ENCODE measurements around the gene PLXDC1. TPM values are rescaled to one million over a fixed set of nuclear protein-coding genes. Genes with fewer than 3 reads are reported as not detected.
"Not testable (repeated sequence)": the region's sequence is repeated elsewhere in the genome, so short reads cannot be mapped to it uniquely, and the experiment has no call there.

PLXDC1 gene
- total RNA-seq, 1 experiment from 2014 or later, result not detected

DNA sequence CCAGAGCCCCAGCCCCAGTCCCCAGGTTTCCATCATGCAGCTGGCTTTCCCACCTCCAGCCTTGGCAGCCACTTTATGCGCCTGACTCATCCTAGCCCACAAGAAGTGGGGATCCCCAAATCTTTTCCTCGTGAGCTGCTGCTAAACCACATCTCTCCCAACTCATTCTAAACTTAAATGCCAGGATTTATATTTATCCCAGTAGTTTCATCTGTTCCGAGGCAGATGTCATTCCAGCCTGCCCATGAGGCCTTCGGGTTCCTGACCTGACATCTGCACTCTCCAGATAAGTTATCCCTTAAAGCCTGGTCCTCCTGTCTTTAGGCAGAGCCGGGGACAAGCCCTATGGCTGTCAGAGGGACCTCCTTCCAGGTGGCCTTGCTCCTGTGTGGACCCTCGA lies 16.6 kb downstream of the PLXDC1 start:
- H3K9me2 ChIP-seq (replicated peaks; ENCODE audit: insufficient read depth, low read length), result no peaks in the 10 kb centered on the region
- H3K9ac ChIP-seq (ENCODE audit: low read length), result no peak overlapping the region
- no peaks in the 10 kb centered on the region for H3K36me3 ChIP-seq (ENCODE audit: insufficient read depth, low read length)
- no peak overlapping the region for H3K4me2 ChIP-seq (ENCODE audit: low read depth, low read length, poor library complexity, severe bottlenecking)
- no peak overlapping the region for H3K27ac ChIP-seq (ENCODE audit: low read length)
- H3K4me3 ChIP-seq (ENCODE audit: low read length), result no peak overlapping the region
- DNase-seq, result no peak
- no peaks in the 10 kb centered on the region for H3K9me3 ChIP-seq (ENCODE audit: low read length)
- peaks cover 34% of the 10 kb centered on the region for H3K4me1 ChIP-seq (ENCODE audit: low read length)
- H2AFZ ChIP-seq (ENCODE audit: low read length), result no peak overlapping the region
- no peaks in the 10 kb centered on the region for H3K79me2 ChIP-seq (ENCODE audit: low read length)
- no peaks in the 10 kb centered on the region for H3K27me3 ChIP-seq (ENCODE audit: low read length)
- no peaks in the 10 kb centered on the region for H4K20me1 ChIP-seq (ENCODE audit: insufficient read depth, low read depth, low read length)

DNA sequence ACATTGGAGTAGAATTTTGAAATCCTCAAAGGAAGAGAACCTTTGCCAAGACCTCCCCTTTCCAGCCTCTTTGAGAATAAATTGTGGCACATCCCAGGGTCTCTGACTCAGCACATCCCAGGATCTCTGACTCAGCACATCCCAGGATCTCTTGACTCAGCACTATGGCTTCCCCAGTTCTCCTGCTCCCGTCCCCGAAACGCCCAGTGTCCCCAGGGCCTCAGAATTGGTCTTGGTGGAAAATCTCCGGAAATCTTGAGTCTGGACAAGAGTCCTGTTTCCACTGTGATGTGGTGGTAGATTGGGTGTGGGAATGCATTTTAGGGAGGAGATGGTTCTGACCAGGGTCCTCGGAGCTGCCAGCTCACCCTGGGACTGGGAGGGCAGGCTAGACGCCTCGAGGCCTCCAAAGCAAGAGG lies 19.2 kb downstream of the PLXDC1 start:
- H3K27me3 ChIP-seq (ENCODE audit: low read length), result no peaks in the 10 kb centered on the region
- H3K79me2 ChIP-seq (ENCODE audit: low read length), result no peaks in the 10 kb centered on the region
- H3K4me1 ChIP-seq (ENCODE audit: low read length), result peaks cover 7% of the 10 kb centered on the region
- no peak overlapping the region for H3K27ac ChIP-seq (ENCODE audit: low read length)
- H3K36me3 ChIP-seq (ENCODE audit: insufficient read depth, low read length), result no peaks in the 10 kb centered on the region
- H3K4me2 ChIP-seq (ENCODE audit: low read depth, low read length, poor library complexity, severe bottlenecking), result no peak overlapping the region
- no peak for DNase-seq
- H2AFZ ChIP-seq (ENCODE audit: low read length), result no peak overlapping the region
- H3K9me2 ChIP-seq (replicated peaks; ENCODE audit: insufficient read depth, low read length), result no peaks in the 10 kb centered on the region
- no peak overlapping the region for H3K4me3 ChIP-seq (ENCODE audit: low read length)
- H4K20me1 ChIP-seq (ENCODE audit: insufficient read depth, low read depth, low read length), result no peaks in the 10 kb centered on the region
- no peaks in the 10 kb centered on the region for H3K9me3 ChIP-seq (ENCODE audit: low read length)
- H3K9ac ChIP-seq (ENCODE audit: low read length), result no peak overlapping the region

DNA sequence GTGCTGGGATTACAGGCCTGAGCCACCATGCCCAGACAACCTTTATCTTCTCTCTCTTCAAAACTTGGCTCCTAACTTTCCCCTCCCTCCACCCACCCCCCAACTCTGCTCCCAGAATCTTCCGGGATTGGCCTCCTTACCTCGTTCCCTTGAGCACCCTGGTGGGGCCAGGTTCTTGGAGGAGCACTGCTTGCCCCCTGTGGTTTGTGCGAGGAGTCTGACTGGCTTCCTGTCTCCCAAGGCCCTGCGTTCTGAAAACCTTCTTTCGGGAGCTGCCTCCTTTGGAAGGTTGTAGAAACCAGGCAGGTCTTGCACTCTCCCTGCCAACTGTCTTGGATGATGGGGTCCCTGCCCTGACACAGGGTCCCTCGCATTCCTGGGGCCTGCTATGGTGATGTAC lies 19.8 kb downstream of the PLXDC1 start:
- Histone ChIP-seq H3K4me1 (ENCODE audit: low read length) (peaks cover 1% of the 10 kb centered on the region; the same call in 1 of the 2 replicates), H3K27me3 (ENCODE audit: low read length) (no peaks in the 10 kb centered on the region), H3K9me2 (replicated peaks; ENCODE audit: insufficient read depth, low read length) (no peaks in the 10 kb centered on the region), H3K4me2 (ENCODE audit: low read depth, low read length, poor library complexity, severe bottlenecking) (no peak overlapping the region), H3K9me3 (ENCODE audit: low read length) (no peaks in the 10 kb centered on the region), H3K9ac (ENCODE audit: low read length) (no peak overlapping the region), H3K4me3 (ENCODE audit: low read length) (no peak overlapping the region), H3K36me3 (ENCODE audit: insufficient read depth, low read length) (no peaks in the 10 kb centered on the region), H4K20me1 (ENCODE audit: insufficient read depth, low read depth, low read length) (no peaks in the 10 kb centered on the region), H3K79me2 (ENCODE audit: low read length) (no peaks in the 10 kb centered on the region), H2AFZ (ENCODE audit: low read length) (no peak overlapping the region), H3K27ac (ENCODE audit: low read length) (no peak overlapping the region)
- DNase-seq, result no peak

DNA sequence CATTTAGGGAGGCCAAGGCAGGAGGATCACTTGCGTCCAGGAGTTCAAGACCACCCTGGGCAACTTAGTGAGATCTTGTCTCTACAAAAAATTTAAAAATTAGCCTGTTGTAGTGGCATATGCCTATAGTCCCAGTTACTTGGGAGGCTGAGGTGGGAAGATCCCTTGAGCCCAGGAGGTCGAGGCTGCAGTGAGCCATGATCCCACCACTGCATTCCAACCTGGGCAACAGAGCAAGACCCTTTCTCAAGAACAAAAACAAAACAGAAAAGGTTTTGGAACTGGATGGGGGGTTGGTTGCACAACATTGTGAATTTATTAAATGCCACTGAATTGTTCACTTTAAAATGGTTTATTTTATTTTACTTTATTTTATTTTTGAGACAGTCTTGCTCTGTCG lies 21.2 kb downstream of the PLXDC1 start:
- Histone ChIP-seq H4K20me1 (ENCODE audit: insufficient read depth, low read depth, low read length) (no peaks in the 10 kb centered on the region), H3K9me2 (replicated peaks; ENCODE audit: insufficient read depth, low read length) (no peaks in the 10 kb centered on the region), H3K4me1 (ENCODE audit: low read length) (no peaks in the 10 kb centered on the region), H3K9me3 (ENCODE audit: low read length) (no peaks in the 10 kb centered on the region), H3K79me2 (ENCODE audit: low read length) (no peaks in the 10 kb centered on the region), H2AFZ (ENCODE audit: low read length) (no peak overlapping the region), H3K27me3 (ENCODE audit: low read length) (no peaks in the 10 kb centered on the region), H3K4me3 (ENCODE audit: low read length) (no peak overlapping the region), H3K4me2 (ENCODE audit: low read depth, low read length, poor library complexity, severe bottlenecking) (no peak overlapping the region), H3K36me3 (ENCODE audit: insufficient read depth, low read length) (no peaks in the 10 kb centered on the region), H3K9ac (ENCODE audit: low read length) (no peak overlapping the region), H3K27ac (ENCODE audit: low read length) (no peak overlapping the region)
- no peak for DNase-seq

DNA sequence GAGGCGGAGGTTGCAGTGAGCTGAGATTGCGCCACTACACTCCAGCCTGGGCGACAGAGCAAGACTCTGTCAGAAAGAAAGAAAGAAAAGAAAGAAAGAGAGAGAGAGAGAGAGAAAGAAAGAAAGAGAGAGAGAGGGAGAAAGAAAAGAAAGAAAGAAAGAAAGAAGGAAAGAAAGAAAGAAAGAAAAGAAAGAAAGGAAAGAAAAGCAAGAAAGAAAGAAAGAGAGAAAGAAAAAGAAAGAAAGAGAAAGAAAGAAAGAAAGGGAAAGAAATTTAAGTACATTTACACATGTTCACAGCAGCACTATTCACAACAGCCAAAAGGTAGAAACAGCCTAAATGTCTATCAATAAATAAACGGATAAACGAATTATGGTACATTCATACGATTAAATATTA lies 21.9 kb downstream of the PLXDC1 start:
- H3K79me2 ChIP-seq (ENCODE audit: low read length); DNase-seq; H2AFZ ChIP-seq (ENCODE audit: low read length); H3K9me2 ChIP-seq (replicated peaks; ENCODE audit: insufficient read depth, low read length); H3K4me2 ChIP-seq (ENCODE audit: low read depth, low read length, poor library complexity, severe bottlenecking); H3K27ac ChIP-seq (ENCODE audit: low read length); H3K4me1 ChIP-seq (ENCODE audit: low read length); H3K4me3 ChIP-seq (ENCODE audit: low read length); H4K20me1 ChIP-seq (ENCODE audit: insufficient read depth, low read depth, low read length); H3K9ac ChIP-seq (ENCODE audit: low read length); H3K36me3 ChIP-seq (ENCODE audit: insufficient read depth, low read length); H3K9me3 ChIP-seq (ENCODE audit: low read length); H3K27me3 ChIP-seq (ENCODE audit: low read length): not testable (repeated sequence)

DNA sequence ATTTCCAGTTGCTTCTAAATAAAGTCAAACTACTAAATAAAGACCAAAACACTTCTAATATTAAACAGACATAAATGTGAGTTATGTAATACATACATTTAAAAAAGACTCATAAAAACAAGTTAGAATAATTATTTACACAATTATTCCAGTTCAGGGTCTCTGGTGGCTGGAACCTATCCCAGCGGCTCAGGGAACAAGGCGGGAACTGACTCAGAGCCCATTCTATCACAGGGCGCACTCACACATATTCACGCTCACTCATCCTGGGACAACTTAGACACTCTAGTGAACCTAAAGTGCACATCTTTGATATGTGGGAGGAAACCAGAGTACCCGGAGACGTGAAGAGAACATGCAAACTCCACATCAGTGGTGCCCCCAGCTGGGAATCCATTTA lies 25.0 kb downstream of the PLXDC1 start:
- no peaks in the 10 kb centered on the region for H4K20me1 ChIP-seq (ENCODE audit: insufficient read depth, low read depth, low read length)
- no peak for DNase-seq

DNA sequence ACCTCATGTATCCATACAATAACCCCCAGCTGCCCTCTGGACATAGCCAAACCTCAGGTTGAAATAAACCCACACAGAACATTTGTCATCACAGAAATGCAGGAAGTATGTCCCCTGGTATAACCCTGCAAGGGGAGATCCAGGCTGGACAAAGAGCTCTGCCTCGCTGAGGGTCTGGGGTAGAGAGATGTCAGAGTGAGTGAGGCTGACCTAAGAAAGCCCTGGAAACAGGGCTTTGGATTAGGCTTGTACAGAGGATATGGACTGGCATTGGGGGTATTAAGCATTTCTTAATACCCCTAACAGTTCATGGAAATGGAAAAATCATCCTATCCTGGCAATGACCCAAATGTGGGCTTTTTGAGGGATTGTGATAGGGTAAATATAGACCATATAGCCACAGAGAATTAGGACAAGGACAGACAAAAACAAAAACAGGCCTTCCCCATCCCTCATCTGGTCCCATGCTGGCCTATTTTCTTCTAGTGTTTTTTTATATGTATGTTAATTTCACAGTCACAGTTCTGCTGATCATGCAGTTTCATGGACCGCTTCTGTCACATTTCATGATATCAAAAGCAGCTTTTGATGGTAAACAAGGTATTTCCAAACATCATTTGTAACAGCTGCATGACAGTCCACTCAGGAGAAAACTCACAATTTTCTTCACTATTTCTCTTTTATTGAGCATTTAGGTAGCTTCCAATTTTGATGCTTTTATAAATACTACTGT lies 26.1 kb downstream of the PLXDC1 start:
- Histone ChIP-seq H3K9ac (ENCODE audit: low read length) (no peak overlapping the region), H3K79me2 (ENCODE audit: low read length) (no peaks in the 10 kb centered on the region), H3K4me2 (ENCODE audit: low read depth, low read length, poor library complexity, severe bottlenecking) (no peak overlapping the region), H3K9me3 (ENCODE audit: low read length) (no peaks in the 10 kb centered on the region), H3K4me3 (ENCODE audit: low read length) (no peak overlapping the region), H3K4me1 (ENCODE audit: low read length) (peaks cover 2% of the 10 kb centered on the region; the same call in 1 of the 2 replicates), H3K27ac (ENCODE audit: low read length) (no peak overlapping the region), H3K36me3 (ENCODE audit: insufficient read depth, low read length) (no peaks in the 10 kb centered on the region), H3K27me3 (ENCODE audit: low read length) (no peaks in the 10 kb centered on the region), H3K9me2 (replicated peaks; ENCODE audit: insufficient read depth, low read length) (no peaks in the 10 kb centered on the region), H4K20me1 (ENCODE audit: insufficient read depth, low read depth, low read length) (no peaks in the 10 kb centered on the region), H2AFZ (ENCODE audit: low read length) (no peak overlapping the region)
- DNase-seq, result no peak

More for the DNA sequence above, 25.0 kb downstream of the PLXDC1 start:
- no peak overlapping the region for H3K4me3 ChIP-seq (ENCODE audit: low read length)
- H3K9me3 ChIP-seq (ENCODE audit: low read length), result no peaks in the 10 kb centered on the region
- H3K9ac ChIP-seq (ENCODE audit: low read length), result no peak overlapping the region
- no peak overlapping the region for H3K4me2 ChIP-seq (ENCODE audit: low read depth, low read length, poor library complexity, severe bottlenecking)
- H3K27me3 ChIP-seq (ENCODE audit: low read length), result no peaks in the 10 kb centered on the region
- H3K79me2 ChIP-seq (ENCODE audit: low read length), result no peaks in the 10 kb centered on the region
- H3K4me1 ChIP-seq (ENCODE audit: low read length), result peaks cover 2% of the 10 kb centered on the region; the same call in 1 of the 2 replicates
- no peaks in the 10 kb centered on the region for H3K36me3 ChIP-seq (ENCODE audit: insufficient read depth, low read length)
- no peak overlapping the region for H2AFZ ChIP-seq (ENCODE audit: low read length)
- no peak overlapping the region for H3K27ac ChIP-seq (ENCODE audit: low read length)
- H3K9me2 ChIP-seq (replicated peaks; ENCODE audit: insufficient read depth, low read length), result no peaks in the 10 kb centered on the region

DNA sequence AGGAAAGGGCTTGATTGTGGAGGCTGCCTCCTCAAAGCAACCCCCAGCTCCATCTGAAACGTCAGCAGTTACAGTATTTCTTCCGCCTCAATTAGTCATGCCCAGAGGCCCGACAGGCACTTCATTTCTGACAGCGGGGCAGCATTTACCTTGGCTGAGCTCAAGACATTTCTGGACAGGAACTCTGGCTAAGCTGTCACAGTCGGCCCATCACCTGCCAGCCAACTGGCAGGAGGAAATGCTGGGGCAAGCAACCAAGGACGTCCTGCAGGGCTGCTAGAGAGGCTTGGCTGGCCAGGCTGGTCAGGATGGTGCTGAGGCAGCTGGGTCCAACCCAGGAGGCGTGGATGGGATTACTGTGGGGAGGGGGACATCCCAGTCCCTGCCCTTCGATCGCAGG lies 27.8 kb downstream of the PLXDC1 start:
- H3K36me3 ChIP-seq (ENCODE audit: insufficient read depth, low read length), result no peaks in the 10 kb centered on the region
- peaks cover 12% of the 10 kb centered on the region for H3K4me1 ChIP-seq (ENCODE audit: low read length)
- no peak for DNase-seq
- no peak overlapping the region for H2AFZ ChIP-seq (ENCODE audit: low read length)
- no peaks in the 10 kb centered on the region for H3K27me3 ChIP-seq (ENCODE audit: low read length)
- no peak overlapping the region for H3K9ac ChIP-seq (ENCODE audit: low read length)
- H3K4me2 ChIP-seq (ENCODE audit: low read depth, low read length, poor library complexity, severe bottlenecking), result no peak overlapping the region
- no peaks in the 10 kb centered on the region for H4K20me1 ChIP-seq (ENCODE audit: insufficient read depth, low read depth, low read length)
- no peak overlapping the region for H3K27ac ChIP-seq (ENCODE audit: low read length)
- H3K9me2 ChIP-seq (replicated peaks; ENCODE audit: insufficient read depth, low read length), result no peaks in the 10 kb centered on the region
- H3K79me2 ChIP-seq (ENCODE audit: low read length), result no peaks in the 10 kb centered on the region
- H3K4me3 ChIP-seq (ENCODE audit: low read length), result no peak overlapping the region
- H3K9me3 ChIP-seq (ENCODE audit: low read length), result no peaks in the 10 kb centered on the region

Measured in Karpas-422 (cell line).